ENCODE results near the gene ZFYVE28. TPM values are rescaled to one million over a fixed set of nuclear protein-coding genes. Genes with fewer than 3 reads are reported as not detected.
A peak's percentile ranks its signal among the peaks of the same experiment; 100 is the strongest.

The ZFYVE28 gene
- total RNA-seq, 1 experiment from 2014 or later, result 7.1 TPM

- DNase-seq (ENCODE audit: extremely low read depth, low read depth), result no peak
Observed at GRCh38 chr4:2335729-2336101, 82.7 kb downstream of the ZFYVE28 start.

GRCh38 chr4:2334826-2335728, 83.4 kb downstream of the ZFYVE28 start:
- DNase-seq (ENCODE audit: extremely low read depth, low read depth), result no peak

- DNase-seq (ENCODE audit: extremely low read depth, low read depth), result no peak
Observed at GRCh38 chr4:2333916-2334644, 84.4 kb downstream of the ZFYVE28 start.

GRCh38 chr4:2333356-2333841, 85.0 kb downstream of the ZFYVE28 start:
- no peak for DNase-seq (ENCODE audit: extremely low read depth, low read depth)

- DNase-seq (ENCODE audit: extremely low read depth, low read depth), result no peak
Observed at GRCh38 chr4:2332976-2333319, 85.5 kb downstream of the ZFYVE28 start.

GRCh38 chr4:2332201-2332975, 86.1 kb downstream of the ZFYVE28 start:
- no peak for DNase-seq (ENCODE audit: extremely low read depth, low read depth)

- no peak for DNase-seq (ENCODE audit: extremely low read depth, low read depth)
Observed at GRCh38 chr4:2331519-2332200, 86.8 kb downstream of the ZFYVE28 start.

- no peak for DNase-seq (ENCODE audit: extremely low read depth, low read depth)
Observed at GRCh38 chr4:2331043-2331420, 87.4 kb downstream of the ZFYVE28 start.

- peak; percentile 5 for DNase-seq (ENCODE audit: extremely low read depth, low read depth)
Observed at GRCh38 chr4:2330091-2331042, 88.1 kb downstream of the ZFYVE28 start.

GRCh38 chr4:2327579-2327978, 90.9 kb downstream of the ZFYVE28 start:
- no peak for DNase-seq (ENCODE audit: extremely low read depth, low read depth)

- no peak for DNase-seq (ENCODE audit: extremely low read depth, low read depth)
Observed at GRCh38 chr4:2324891-2325290, 93.6 kb downstream of the ZFYVE28 start.

- DNase-seq (ENCODE audit: extremely low read depth, low read depth), result no peak
Observed at GRCh38 chr4:2322841-2323240, 95.6 kb downstream of the ZFYVE28 start.

- DNase-seq (ENCODE audit: extremely low read depth, low read depth), result no peak
Observed at GRCh38 chr4:2322227-2322626, 96.2 kb downstream of the ZFYVE28 start.

GRCh38 chr4:2321279-2322196, 96.9 kb downstream of the ZFYVE28 start:
- no peak for DNase-seq (ENCODE audit: extremely low read depth, low read depth)

- DNase-seq (ENCODE audit: extremely low read depth, low read depth), result no peak
Observed at GRCh38 chr4:2320746-2321145, 97.7 kb downstream of the ZFYVE28 start.

GRCh38 chr4:2320152-2320551, 98.3 kb downstream of the ZFYVE28 start:
- no peak for DNase-seq (ENCODE audit: extremely low read depth, low read depth)

- no peak for DNase-seq (ENCODE audit: extremely low read depth, low read depth)
Observed at GRCh38 chr4:2318885-2319284, 99.6 kb downstream of the ZFYVE28 start.

- DNase-seq (ENCODE audit: extremely low read depth, low read depth), result no peak
Observed at GRCh38 chr4:2318476-2318875, 100.0 kb downstream of the ZFYVE28 start.
